SH-SY5Y (cell line): Measurements from ENCODE around the gene OSBPL10.

ENCODE experiments used
- GATA2 ChIP-seq: IDR thresholded peaks from 2 replicates; pipeline ENCODE4 v1.6.1; 2011; ENCODE audit warnings: mild to moderate bottlenecking, low read depth, low read length
- GATA3 ChIP-seq: IDR thresholded peaks from 2 replicates; pipeline ENCODE4 v1.6.1; 2011; ENCODE audit warnings: low read depth, mild to moderate bottlenecking, low read length, moderate library complexity

GRCh38 chr3:31798840-31799239 is 182.2 kb downstream of the OSBPL10 start:
- TF ChIP-seq GATA2 (no peak), GATA3 (no peak)
